Measurements from ENCODE around the gene BTLA.

Gene BTLA

GRCh38 chr3:112460519-112461195 is 38.6 kb downstream of the BTLA start:
- Histone ChIP-seq H4K20me1 (ENCODE audit: insufficient read depth, low read length) (no peaks in the 10 kb centered on the region), H3K4me2 (ENCODE audit: low read length) (peak overlapping the region; percentile 66), H3K27ac (ENCODE audit: low read length) (peak overlapping the region; percentile 85), H3K27me3 (ENCODE audit: low read depth, low read length) (no peaks in the 10 kb centered on the region), H3K4me1 (ENCODE audit: low read length) (peaks cover 55% of the 10 kb centered on the region), H2AFZ (ENCODE audit: low read depth, low read length) (no peak overlapping the region), H3K9me3 (ENCODE audit: insufficient read depth, low read length) (no peaks in the 10 kb centered on the region), H3K9ac (ENCODE audit: low read length) (no peak overlapping the region; the same call in 1 of the 2 replicates), H3K79me2 (ENCODE audit: low read length) (no peaks in the 10 kb centered on the region), H3K4me3 (ENCODE audit: low read length) (peak overlapping the region; percentile 38; the same call in 1 of the 2 replicates), H3K36me3 (replicated peaks; ENCODE audit: low read depth, low read length) (peaks cover 9% of the 10 kb centered on the region)
- TF ChIP-seq EZH2phosphoT487 (IDR thresholded peaks at IDR 0.05; ENCODE audit: low read depth) (no peak), CTCF (IDR thresholded peaks at IDR 0.05; ENCODE audit: low read depth, low read length) (no peak)

GRCh38 chr3:112459750-112460149 is 39.5 kb downstream of the BTLA start:
- TF ChIP-seq CTCF (IDR thresholded peaks at IDR 0.05; ENCODE audit: low read depth, low read length) (no peak), EZH2phosphoT487 (IDR thresholded peaks at IDR 0.05; ENCODE audit: low read depth) (no peak)
- H3K27me3 ChIP-seq (ENCODE audit: low read depth, low read length), result no peaks in the 10 kb centered on the region
- H3K36me3 ChIP-seq (replicated peaks; ENCODE audit: low read depth, low read length), result peaks cover 9% of the 10 kb centered on the region
- no peaks in the 10 kb centered on the region for H4K20me1 ChIP-seq (ENCODE audit: insufficient read depth, low read length)
- no peaks in the 10 kb centered on the region for H3K9me3 ChIP-seq (ENCODE audit: insufficient read depth, low read length)
- no peak overlapping the region for H2AFZ ChIP-seq (ENCODE audit: low read depth, low read length)
- no peak overlapping the region; the same call in 1 of the 2 replicates for H3K9ac ChIP-seq (ENCODE audit: low read length)
- H3K79me2 ChIP-seq (ENCODE audit: low read length), result no peaks in the 10 kb centered on the region
- peaks cover 47% of the 10 kb centered on the region for H3K4me1 ChIP-seq (ENCODE audit: low read length)
- H3K27ac ChIP-seq (ENCODE audit: low read length), result peak overlapping the region; percentile 85
- peak overlapping the region; percentile 66 for H3K4me2 ChIP-seq (ENCODE audit: low read length)
- H3K4me3 ChIP-seq (ENCODE audit: low read length), result peak overlapping the region; percentile 38; the same call in 1 of the 2 replicates

GRCh38 chr3:112456147-112456546 is 43.1 kb downstream of the BTLA start:
- TF ChIP-seq CTCF (IDR thresholded peaks at IDR 0.05; ENCODE audit: low read depth, low read length) (no peak), EZH2phosphoT487 (IDR thresholded peaks at IDR 0.05; ENCODE audit: low read depth) (no peak)
- Histone ChIP-seq H3K9me3 (ENCODE audit: insufficient read depth, low read length) (no peaks in the 10 kb centered on the region), H3K4me1 (ENCODE audit: low read length) (peaks cover 20% of the 10 kb centered on the region), H3K79me2 (ENCODE audit: low read length) (no peaks in the 10 kb centered on the region), H4K20me1 (ENCODE audit: insufficient read depth, low read length) (no peaks in the 10 kb centered on the region), H3K4me3 (ENCODE audit: low read length) (no peak overlapping the region), H3K27ac (ENCODE audit: low read length) (no peak overlapping the region), H3K27me3 (ENCODE audit: low read depth, low read length) (no peaks in the 10 kb centered on the region), H2AFZ (ENCODE audit: low read depth, low read length) (no peak overlapping the region), H3K9ac (ENCODE audit: low read length) (no peak overlapping the region), H3K4me2 (ENCODE audit: low read length) (no peak overlapping the region), H3K36me3 (replicated peaks; ENCODE audit: low read depth, low read length) (no peaks in the 10 kb centered on the region)

- TF ChIP-seq CTCF (IDR thresholded peaks at IDR 0.05; ENCODE audit: low read depth, low read length), result no peak
- TF ChIP-seq EZH2phosphoT487 (IDR thresholded peaks at IDR 0.05; ENCODE audit: low read depth), result no peak
- no peak overlapping the region for H3K4me3 ChIP-seq (ENCODE audit: low read length)
- H3K79me2 ChIP-seq (ENCODE audit: low read length), result no peaks in the 10 kb centered on the region
- no peak overlapping the region for H2AFZ ChIP-seq (ENCODE audit: low read depth, low read length)
- no peaks in the 10 kb centered on the region for H3K4me1 ChIP-seq (ENCODE audit: low read length)
- H3K9me3 ChIP-seq (ENCODE audit: insufficient read depth, low read length), result no peaks in the 10 kb centered on the region; the same call in 1 of the 2 replicates
- H3K9ac ChIP-seq (ENCODE audit: low read length), result no peak overlapping the region
- no peaks in the 10 kb centered on the region for H3K27me3 ChIP-seq (ENCODE audit: low read depth, low read length)
- H3K4me2 ChIP-seq (ENCODE audit: low read length), result no peak overlapping the region
- H3K27ac ChIP-seq (ENCODE audit: low read length), result no peak overlapping the region
- H3K36me3 ChIP-seq (replicated peaks; ENCODE audit: low read depth, low read length), result no peaks in the 10 kb centered on the region
- no peaks in the 10 kb centered on the region for H4K20me1 ChIP-seq (ENCODE audit: insufficient read depth, low read length)
Measured at GRCh38 chr3:112448939-112449338, 50.3 kb downstream of the BTLA start.
